Measurements from ENCODE around the gene SPOCK1.
A peak's percentile ranks its signal among the peaks of the same experiment; 100 is the strongest.
"Not testable (repeated sequence)": the region's sequence is repeated elsewhere in the genome, so short reads cannot be mapped to it uniquely, and the experiment has no call there.

The SPOCK1 gene

DNA sequence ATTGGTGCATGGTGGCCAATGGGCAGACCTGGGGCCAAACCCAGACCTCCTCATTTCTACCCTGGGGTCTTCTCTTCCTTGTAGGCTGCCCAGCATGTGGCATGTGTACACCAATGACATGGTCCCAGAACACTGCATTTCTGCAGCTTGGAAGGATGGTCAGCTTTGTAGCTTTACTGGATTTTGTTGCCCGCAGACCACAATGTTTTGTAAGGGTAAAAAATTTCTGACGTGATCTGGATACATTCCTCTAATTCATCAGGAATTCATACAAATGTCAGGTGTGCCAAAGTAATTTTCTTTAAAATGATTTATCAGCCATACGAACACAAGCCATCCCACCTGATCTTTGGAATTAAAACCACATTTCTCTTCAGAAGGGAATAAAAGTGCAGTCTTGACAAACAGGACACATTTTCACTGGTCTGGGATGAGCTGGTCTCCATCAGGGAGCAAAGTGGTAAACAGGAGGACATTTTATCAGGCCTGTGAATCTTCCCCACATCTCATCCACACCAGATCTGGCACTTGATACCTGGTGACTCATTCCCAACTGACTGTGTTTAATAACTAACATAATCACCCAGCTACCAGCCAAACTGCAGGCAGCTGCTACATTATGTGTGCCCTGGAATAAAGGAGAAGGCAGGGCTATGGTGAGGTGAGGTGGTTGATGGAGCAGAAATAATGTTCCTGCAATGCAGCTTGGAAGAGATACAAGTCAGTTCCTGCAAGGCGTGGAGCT is 103.9 kb downstream of the SPOCK1 start:
- no peak for DNase-seq (ENCODE audit: low read depth in 2 of 2)
- no peak overlapping the region for H3K4me3 ChIP-seq (replicated peaks in 1 of 2; ENCODE audit: low read depth in 2 of 2, low read length in 2 of 2)
- TF ChIP-seq, protein P1, sequence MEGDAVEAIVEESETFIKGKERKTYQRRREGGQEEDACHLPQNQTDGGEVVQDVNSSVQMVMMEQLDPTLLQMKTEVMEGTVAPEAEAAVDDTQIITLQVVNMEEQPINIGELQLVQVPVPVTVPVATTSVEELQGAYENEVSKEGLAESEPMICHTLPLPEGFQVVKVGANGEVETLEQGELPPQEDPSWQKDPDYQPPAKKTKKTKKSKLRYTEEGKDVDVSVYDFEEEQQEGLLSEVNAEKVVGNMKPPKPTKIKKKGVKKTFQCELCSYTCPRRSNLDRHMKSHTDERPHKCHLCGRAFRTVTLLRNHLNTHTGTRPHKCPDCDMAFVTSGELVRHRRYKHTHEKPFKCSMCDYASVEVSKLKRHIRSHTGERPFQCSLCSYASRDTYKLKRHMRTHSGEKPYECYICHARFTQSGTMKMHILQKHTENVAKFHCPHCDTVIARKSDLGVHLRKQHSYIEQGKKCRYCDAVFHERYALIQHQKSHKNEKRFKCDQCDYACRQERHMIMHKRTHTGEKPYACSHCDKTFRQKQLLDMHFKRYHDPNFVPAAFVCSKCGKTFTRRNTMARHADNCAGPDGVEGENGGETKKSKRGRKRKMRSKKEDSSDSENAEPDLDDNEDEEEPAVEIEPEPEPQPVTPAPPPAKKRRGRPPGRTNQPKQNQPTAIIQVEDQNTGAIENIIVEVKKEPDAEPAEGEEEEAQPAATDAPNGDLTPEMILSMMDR (IDR thresholded peaks at IDR 0.05; ENCODE audit: low read depth, low read length): no peak

DNA sequence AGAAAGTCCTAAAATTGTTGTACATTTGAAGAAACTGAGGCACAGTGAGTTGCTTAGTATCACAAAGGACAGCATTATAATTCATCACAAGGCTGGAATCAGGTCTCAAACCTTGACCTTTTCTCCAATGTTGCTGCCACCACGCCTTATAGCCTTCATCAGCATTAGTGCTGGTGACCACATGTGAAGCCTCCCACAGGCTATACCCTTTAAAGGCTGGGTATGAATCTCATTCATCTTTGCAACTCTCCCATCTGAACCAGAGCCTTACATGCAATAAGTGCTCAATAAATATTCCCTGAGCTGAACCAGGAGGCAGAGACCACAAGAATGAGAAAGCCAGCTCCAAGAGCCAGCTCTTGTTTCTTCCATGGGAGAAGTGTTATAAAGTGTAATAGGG is 104.7 kb downstream of the SPOCK1 start:
- DNase-seq (ENCODE audit: low read depth in 2 of 2): no peak
- TF ChIP-seq, protein P1 (IDR thresholded peaks at IDR 0.05; ENCODE audit: low read depth, low read length): no peak
- H3K4me3 ChIP-seq (replicated peaks in 1 of 2; ENCODE audit: low read depth in 2 of 2, low read length in 2 of 2): no peak overlapping the region

DNA sequence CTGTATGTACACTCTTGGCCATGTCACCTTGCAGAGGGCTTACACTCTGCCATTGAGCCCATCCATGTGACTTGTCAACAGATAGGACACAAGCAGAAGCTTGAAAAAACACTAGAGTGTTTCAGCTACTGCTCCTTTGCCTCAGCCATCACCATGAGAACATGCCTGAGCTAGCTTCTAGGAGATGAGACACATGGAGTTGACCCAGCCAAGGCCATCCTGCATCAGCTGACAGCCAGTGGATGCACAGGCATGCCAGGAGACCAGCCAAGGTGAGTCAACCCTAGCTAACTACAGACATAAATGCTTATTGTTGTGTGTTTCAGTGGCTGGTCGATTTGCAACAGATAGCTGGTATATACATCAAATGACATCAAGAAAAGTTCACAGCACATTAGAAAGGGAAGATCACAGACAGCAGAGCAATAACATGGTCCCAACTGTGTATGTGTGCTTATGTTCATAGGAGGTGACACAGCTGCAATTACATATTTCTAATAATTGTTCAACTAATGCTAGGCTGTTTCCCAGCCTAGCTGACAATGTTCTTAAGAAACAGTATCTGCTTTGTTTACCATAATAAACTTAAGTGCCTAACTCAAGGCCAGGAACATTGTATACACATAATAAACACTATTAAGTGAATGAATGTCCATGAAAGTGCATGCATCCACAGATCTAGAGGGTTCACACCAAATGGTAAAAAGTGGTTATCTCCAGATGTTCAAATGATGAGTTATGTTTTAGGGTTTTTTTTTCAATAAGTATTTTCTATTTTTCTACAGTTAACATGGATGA is 105.7 kb downstream of the SPOCK1 start:
- H3K4me3 ChIP-seq (replicated peaks in 1 of 2; ENCODE audit: low read depth in 2 of 2, low read length in 2 of 2): no peak overlapping the region
- TF ChIP-seq, protein P1 (IDR thresholded peaks at IDR 0.05; ENCODE audit: low read depth, low read length): no peak
- DNase-seq (ENCODE audit: low read depth in 2 of 2): peak in 1 of 2 donors; percentile 51

DNA sequence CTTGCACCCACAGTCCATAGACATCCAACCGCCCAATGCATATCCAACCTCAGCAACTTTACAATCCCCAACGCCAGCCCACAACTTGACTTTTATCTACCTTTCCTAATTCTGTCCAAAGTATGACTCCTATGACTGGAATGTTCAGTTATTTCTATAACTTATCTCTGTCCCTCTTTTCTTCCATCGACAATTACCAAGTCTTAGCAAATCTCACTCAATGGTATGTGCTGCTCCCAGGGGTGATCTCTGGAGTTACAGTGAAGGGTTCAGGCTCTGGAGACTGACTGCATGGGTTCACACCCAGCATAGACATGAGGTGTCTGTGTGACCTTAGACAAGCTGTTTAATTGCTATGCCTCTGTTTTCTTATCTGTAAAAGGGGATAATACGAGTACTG is 106.9 kb downstream of the SPOCK1 start:
- peak in 1 of 2 donors; percentile 25 for DNase-seq (ENCODE audit: low read depth in 2 of 2)
- TF ChIP-seq, protein P1 (IDR thresholded peaks at IDR 0.05; ENCODE audit: low read depth, low read length): no peak
- no peak overlapping the region for H3K4me3 ChIP-seq (replicated peaks in 1 of 2; ENCODE audit: low read depth in 2 of 2, low read length in 2 of 2)

DNA sequence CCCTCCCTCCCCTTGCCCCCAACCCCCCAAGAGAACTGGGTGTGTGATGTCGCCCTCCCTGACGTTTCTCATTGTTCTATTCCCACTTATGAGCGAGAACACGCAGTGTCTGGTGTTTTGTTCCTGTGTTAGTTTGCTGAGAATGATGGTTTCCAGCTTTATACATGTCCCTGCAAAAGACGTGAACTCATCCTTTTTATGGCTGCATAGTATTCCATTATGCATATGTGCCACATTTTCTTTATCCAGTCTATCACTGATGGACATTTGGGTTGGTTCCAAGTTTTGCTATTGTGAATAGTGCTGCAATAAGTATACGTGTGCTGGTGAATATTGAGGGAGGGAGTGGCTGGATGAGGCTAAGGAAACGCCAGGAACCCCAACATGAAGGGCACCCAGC is 108.1 kb downstream of the SPOCK1 start:
- not testable (repeated sequence) for DNase-seq (ENCODE audit: low read depth in 2 of 2); H3K4me3 ChIP-seq (replicated peaks in 1 of 2; ENCODE audit: low read depth in 2 of 2, low read length in 2 of 2)

DNA sequence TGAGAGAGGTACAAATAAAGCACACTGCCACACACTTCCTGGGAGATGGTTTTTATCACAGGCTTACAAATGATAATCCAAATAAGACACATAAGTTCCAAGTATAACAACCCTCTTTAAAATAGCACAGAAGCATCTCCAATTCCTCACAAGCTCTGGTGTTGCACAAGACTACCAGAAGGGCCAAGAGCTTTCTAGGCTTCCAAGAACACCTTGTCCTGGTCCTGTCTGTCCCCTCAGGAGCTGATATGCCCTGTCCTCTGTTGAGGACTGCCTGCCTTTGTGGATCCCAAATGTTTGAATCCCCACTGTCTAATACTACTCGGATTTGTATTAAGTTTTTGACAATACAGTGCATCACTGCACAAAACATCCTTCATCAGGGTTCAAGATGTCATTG is 110.1 kb downstream of the SPOCK1 start:
- TF ChIP-seq, protein P1 (IDR thresholded peaks at IDR 0.05; ENCODE audit: low read depth, low read length): no peak
- DNase-seq (ENCODE audit: low read depth in 2 of 2): no peak
- no peak overlapping the region for H3K4me3 ChIP-seq (replicated peaks in 1 of 2; ENCODE audit: low read depth in 2 of 2, low read length in 2 of 2)

DNA sequence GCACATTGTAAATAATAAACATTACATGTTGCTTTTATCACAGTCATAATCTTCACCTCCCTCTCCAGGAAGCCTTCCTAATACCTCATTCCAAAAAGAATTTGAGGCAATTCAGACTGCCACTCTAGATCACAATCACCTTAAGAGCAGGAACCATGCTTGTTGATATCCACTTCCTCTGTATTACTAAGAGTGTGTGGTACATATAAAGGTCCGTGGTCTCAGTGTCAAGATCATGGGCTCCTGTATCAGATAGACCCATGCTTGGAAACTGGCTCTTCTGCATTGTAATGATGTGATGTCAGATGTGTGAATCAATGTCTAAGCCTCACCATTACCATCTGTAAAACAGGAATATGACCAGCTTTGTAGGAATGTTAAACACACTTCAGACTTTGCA is 114.1 kb downstream of the SPOCK1 start:
- H3K4me3 ChIP-seq (replicated peaks in 1 of 2; ENCODE audit: low read depth in 2 of 2, low read length in 2 of 2): no peak overlapping the region
- peak in 1 of 2 donors; percentile 15 for DNase-seq (ENCODE audit: low read depth in 2 of 2)
- TF ChIP-seq, protein P1 (IDR thresholded peaks at IDR 0.05; ENCODE audit: low read depth, low read length): no peak

Measured in cardiac fibroblast (primary cell).